ENCODE results near the gene DRAXIN.

The DRAXIN gene

GRCh38 chr1:11711490-11711889 is 20.0 kb downstream of the DRAXIN start:
- no peak for DNase-seq (ENCODE audit: low read depth)

GRCh38 chr1:11712285-11712684 is 20.8 kb downstream of the DRAXIN start:
- DNase-seq (ENCODE audit: low read depth), result no peak

- no peak for DNase-seq (ENCODE audit: low read depth)
These were observed 21.6 kb downstream of the DRAXIN start for GRCh38 chr1:11713095-11713494.

- DNase-seq (ENCODE audit: low read depth), result no peak
These were observed 23.5 kb downstream of the DRAXIN start for GRCh38 chr1:11714831-11715575.

- no peak for DNase-seq (ENCODE audit: low read depth)
These were observed 28.0 kb downstream of the DRAXIN start for GRCh38 chr1:11719313-11720032.

GRCh38 chr1:11720033-11720376 is 28.5 kb downstream of the DRAXIN start:
- no peak for DNase-seq (ENCODE audit: low read depth)

- no peak for DNase-seq (ENCODE audit: low read depth)
These were observed 29.0 kb downstream of the DRAXIN start for GRCh38 chr1:11720525-11720924.

GRCh38 chr1:11721311-11721710 is 29.8 kb downstream of the DRAXIN start:
- no peak for DNase-seq (ENCODE audit: low read depth)

GRCh38 chr1:11722538-11722937 is 31.0 kb downstream of the DRAXIN start:
- DNase-seq (ENCODE audit: low read depth), result no peak

GRCh38 chr1:11725616-11726015 is 34.1 kb downstream of the DRAXIN start:
- no peak for DNase-seq (ENCODE audit: low read depth)

- DNase-seq (ENCODE audit: low read depth), result no peak
These were observed 35.6 kb downstream of the DRAXIN start for GRCh38 chr1:11727119-11727518.

- no peak for DNase-seq (ENCODE audit: low read depth)
These were observed 36.8 kb downstream of the DRAXIN start for GRCh38 chr1:11728126-11728806.

GRCh38 chr1:11729155-11729497 is 37.6 kb downstream of the DRAXIN start:
- no peak for DNase-seq (ENCODE audit: low read depth)

GRCh38 chr1:11729498-11730428 is 38.3 kb downstream of the DRAXIN start:
- DNase-seq (ENCODE audit: low read depth), result no peak

GRCh38 chr1:11730429-11730891 is 39.0 kb downstream of the DRAXIN start:
- DNase-seq (ENCODE audit: low read depth), result no peak

GRCh38 chr1:11731691-11732283 is 40.3 kb downstream of the DRAXIN start:
- DNase-seq (ENCODE audit: low read depth), result no peak

- DNase-seq (ENCODE audit: low read depth), result no peak
These were observed 41.8 kb downstream of the DRAXIN start for GRCh38 chr1:11733306-11733705.

- DNase-seq (ENCODE audit: low read depth), result no peak
These were observed 44.0 kb downstream of the DRAXIN start for GRCh38 chr1:11735531-11735853.

GRCh38 chr1:11735854-11736745 is 44.6 kb downstream of the DRAXIN start, which contains the start of gene AGTRAP:
AGTRAP (plus strand) TSS chr1:11736136; CDS start chr1:11736209, 73 bp downstream.
- no peak for DNase-seq (ENCODE audit: low read depth)

All from non-pigmented ciliary epithelial cell (primary cell).